Activated CD4-positive, CD25-positive, alpha-beta regulatory T cell treated with anti-CD3 and anti-CD28 coated beads, Interleukin-2, amount 50 U/mL, for 24 hours (primary cell): ENCODE measurements around the gene TNS2.
"Not testable (repeated sequence)": the region's sequence is repeated elsewhere in the genome, so short reads cannot be mapped to it uniquely, and the experiment has no call there.

Experiments used
- ATAC-seq, 2 donors: fragments of 150-1000 bp; cut with Tn5 transposase; one replicate each; pipeline ENCODE4 v1.10.0; 2021; ENCODE audit warnings: mild to moderate bottlenecking in 1 of 2, moderate library complexity in 1 of 2

TNS2 gene

DNA sequence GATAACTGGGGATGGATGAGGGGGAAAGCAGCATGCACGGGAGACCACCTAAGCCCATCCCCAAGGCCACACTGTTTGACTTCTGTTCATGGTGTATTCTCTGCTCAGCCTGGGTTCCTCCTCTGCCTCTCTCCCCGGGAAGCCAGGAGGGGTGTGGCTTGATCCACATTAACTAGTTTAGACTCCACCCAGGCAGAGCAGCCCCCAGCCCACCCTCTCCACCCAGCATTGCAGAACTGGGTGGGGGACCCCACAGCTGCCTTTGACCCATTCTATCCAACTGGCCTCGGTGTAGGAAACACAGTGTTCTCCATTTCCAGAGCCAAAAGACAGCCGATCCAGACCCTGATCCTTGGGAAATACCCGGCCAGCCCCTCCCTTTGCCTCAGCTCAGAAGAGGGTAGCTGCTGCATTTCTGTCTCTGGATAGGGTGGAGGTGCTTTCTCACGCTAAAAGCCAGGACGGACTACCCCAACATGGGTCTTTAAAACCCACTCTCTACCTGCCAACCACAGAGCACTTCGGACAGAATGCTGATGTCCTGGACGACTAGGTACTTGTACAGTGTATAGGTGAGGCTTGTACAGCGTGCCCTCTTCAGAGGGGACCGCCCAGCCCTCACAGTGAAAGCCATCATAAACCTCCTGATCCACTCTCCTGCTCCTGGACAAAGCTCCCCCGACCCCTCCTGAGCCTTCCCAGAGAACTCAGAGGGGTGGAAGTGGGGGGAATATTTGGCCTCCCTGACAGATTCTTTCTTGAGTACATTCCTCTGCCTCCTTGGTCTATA is 20.0 kb downstream of the TNS2 start:
- no peak for ATAC-seq

DNA sequence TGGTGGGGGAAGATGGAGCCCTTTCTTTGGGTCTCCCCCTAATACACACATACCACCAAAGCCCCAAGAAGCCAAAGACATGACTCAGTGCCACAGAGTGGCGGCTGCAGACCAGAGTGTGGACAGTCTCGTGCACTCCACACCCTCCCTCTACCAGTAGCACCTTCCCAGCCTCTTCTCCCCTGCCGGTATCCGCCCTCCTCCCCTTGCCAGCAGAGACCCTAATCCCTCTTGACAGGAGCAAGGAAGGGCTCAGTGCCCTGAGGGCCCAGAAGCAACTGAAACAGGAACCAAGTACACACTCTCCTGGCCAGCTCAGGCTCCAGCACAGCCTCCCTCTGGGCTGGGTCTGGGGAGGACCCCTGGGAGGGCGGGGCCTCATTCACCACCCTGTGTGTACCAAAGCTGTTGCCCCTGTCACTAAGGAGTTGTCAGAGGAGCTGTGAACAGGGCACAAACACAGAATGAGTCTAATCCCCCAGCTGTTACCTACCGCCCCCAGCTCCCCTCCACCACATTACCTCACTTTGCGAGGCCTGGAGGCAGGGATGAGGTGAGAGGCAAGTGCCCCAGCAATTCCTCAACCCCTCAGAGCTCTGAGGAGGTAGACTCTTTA is 21.1 kb downstream of the TNS2 start:
- no peak for ATAC-seq

DNA sequence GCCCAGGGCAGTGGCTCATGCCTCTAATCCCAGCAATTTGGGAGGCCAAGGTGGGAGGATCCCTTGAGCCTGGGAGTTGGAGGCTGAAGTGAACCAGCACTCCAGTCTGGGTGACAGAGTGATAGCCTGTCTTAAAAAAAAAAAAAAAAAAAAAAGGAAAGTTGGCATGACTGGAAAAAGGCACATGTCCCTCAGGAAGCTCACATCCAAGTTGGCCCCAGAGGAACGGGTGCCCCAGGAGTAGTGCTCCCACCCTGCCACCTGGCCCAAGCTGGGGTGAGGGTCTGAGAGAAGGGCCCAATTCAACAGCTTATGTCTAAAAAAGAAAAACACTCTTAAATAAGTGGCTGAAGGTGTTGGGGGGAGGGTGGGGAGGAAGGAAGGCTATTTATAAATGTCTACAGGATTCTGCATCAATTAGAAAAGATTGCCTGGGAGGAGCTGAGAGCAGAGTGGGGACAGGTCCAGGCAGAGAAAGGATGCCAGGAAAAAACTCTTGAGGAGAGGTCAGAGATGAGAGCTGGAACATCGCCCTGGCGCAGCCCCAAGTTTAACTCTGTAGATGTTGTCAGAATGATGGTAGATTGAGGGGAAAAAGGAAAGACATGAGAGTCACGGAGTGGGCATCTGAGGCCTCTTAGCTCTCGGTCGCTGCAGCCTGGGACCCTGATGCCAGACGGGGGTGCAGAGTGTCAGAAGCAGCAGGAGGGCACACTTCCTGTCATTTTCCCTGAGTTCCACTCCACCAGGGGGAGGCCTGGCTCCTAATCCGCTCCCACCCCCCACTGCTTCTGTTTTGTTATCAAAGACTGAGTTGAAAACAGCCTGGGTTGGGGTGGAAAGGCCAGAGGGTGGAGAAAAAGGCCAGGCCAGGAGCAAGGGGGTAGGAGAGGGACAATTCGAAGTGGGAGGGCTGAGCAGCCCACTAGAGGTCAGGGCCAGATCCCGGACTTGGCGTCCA is 22.0 kb downstream of the TNS2 start:
- no peak for ATAC-seq

- ATAC-seq: no peak
Observed at GRCh38 chr12:53073881-53074280, 24.0 kb downstream of the TNS2 start.

- ATAC-seq: no peak
Observed at GRCh38 chr12:53074283-53074998, 24.6 kb downstream of the TNS2 start.

DNA sequence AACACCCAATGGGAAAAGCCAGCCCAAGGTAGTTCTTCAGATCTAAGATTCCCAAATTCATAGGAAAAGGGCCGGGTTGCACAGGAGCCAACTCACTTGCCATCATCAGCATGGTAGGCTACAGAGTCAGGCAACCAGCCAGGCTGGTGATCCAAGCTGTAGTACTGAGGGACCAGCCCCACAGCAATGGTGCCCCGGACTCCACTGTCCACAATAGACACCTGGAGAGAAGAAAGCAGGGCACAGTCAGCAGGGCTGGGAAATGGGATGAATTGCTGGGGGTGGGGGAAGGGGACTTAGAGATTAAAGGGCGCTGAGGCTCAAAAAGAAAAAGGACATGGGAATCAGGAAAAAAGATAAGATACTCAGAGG is 25.1 kb downstream of the TNS2 start:
- ATAC-seq: no peak

DNA sequence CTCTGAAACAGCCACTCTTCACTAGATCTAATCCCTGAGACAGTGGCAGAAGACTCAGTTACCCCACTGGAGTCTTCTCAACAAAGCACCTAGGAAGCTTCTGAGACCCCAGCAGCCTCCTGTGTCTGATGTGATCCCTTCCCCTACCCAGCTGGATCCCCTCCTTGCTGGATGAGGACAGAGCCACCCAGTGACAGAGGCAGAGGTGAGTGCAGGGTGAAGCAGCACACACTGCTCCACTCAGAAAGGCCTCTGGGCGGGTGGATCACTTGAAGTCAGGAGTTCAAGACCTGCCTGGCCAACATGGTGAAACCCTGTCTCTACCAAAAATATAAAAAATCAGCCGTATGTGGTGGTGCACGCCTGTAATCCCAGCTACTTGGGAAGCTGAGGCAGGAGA is 26.6 kb downstream of the TNS2 start:
- no peak for ATAC-seq

DNA sequence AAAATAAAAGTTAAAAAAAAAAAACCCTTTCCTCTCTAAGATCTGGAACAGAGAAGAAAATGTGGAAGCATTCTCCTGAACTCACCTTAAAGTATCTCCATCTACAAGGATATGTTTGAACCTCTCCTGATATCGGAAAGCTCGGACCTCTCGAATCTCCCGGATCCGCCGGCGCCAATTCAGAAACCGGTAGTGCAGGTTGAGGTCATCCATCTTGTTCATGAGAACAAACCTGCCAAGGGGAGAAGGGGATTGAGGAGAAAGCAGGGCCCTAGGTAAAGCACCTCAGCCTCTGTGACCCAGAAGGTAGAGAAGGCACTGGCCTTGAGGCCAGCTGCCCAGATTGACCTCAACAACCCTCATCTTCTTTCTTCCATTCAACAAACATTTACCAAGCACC is 27.2 kb downstream of the TNS2 start:
- no peak for ATAC-seq

GRCh38 chr12:53078425-53079225 is 28.8 kb downstream of the TNS2 start:
- ATAC-seq: peak; percentile 12 to 16

GRCh38 chr12:53079226-53080117 is 29.6 kb downstream of the TNS2 start, which contains the start of gene SPRYD3:
Gene SPRYD3 (minus strand): TSS chr12:53079390. CDS start chr12:53079333, 57 bp downstream.
- peak; percentile 97 to 98 for ATAC-seq

GRCh38 chr12:53082637-53083175 is 32.8 kb downstream of the TNS2 start:
- ATAC-seq: peak; percentile 6 to 7

GRCh38 chr12:53086361-53086760 is 36.5 kb downstream of the TNS2 start:
- ATAC-seq: no peak

- ATAC-seq: no peak
Observed at GRCh38 chr12:53090105-53090504, 40.2 kb downstream of the TNS2 start.

DNA sequence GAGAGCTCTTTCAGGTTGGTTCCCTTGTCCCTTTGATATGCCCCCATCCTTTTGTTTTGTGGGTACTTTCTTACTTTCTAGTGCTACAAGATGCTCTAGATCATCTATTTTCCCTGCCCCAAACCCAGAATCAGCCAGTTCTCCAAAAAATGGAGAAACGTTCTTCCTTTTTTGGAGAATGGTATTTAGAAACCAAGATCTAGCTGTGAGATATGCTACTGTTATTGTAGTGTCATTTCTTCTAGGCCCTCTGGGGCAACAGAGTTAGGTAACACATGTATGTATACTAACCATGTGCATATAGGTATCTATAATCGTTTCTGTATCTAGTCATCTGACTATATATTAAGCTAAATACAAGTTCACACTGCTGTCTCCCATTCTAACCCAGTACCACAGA is 40.7 kb downstream of the TNS2 start:
- ATAC-seq: no peak

DNA sequence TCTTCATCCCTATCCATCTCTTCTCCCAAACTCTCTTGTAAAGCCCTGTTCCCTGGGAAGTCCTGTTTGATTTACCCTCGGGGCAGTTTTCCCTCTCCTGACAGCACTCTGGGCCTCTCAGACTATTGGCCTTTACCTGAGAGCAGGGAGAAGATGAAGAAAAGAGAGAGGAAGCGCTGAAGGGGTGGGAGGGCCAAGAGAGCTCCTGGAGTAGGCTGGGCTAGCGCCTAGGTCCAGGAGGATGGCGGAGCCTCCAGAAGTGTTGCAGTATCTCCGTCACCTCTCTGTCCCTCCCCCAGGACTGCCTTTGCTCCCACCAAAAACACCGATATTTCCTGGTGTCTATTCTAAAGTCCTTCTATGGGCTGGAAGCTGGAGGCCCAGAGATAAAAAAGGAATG is 41.9 kb downstream of the TNS2 start:
- ATAC-seq: no peak

- no peak for ATAC-seq
Observed at GRCh38 chr12:53093777-53094393, 44.0 kb downstream of the TNS2 start.

DNA sequence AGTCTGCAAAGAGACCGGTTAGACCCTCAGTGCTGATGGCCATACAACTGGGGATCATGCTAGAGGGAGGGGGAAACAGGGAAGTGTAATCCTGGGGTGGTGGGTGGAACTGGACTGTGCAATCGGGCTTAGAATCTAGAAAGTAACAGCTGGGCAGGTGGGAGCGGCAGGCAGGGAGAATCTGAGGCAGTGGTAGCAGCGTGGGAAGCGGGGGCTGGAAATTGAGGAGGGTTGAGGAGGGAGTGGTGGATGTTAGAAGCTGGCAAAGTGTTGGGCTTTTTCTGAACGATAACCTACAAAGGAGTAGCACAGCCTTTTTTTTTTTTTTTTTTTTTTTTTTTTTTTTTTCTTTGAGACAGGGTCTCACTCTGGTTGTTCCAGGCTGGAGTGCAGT is 44.5 kb downstream of the TNS2 start:
- no peak for ATAC-seq

- not testable (repeated sequence) for ATAC-seq
Observed at GRCh38 chr12:53094796-53095595, 45.1 kb downstream of the TNS2 start.

GRCh38 chr12:53095596-53095895 is 45.7 kb downstream of the TNS2 start:
- ATAC-seq: not testable (repeated sequence)
